Measurements from ENCODE around the gene FAF1.

DNA sequence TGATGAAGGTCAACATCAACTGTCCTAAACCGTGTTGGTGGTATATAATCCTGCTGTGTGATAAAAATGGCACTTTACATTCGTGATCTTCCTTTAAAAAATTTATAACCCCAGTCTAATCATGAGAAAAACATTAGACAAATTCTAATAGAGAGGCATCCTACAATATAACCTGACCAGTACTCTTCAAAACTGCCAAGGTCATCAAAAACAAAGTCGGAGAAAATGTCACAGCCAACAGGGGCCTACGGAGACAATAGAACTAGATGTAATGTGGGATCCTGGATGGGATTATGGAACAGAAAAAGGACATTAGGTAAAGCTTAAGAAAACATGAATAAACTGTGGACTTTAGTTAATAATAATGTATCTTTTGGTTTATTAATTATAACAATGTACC is 34.9 kb upstream of the FAF1 start:
- TF ChIP-seq POLR2A (IDR thresholded peaks at IDR 0.05) = no peak
- TF ChIP-seq, protein P1, sequence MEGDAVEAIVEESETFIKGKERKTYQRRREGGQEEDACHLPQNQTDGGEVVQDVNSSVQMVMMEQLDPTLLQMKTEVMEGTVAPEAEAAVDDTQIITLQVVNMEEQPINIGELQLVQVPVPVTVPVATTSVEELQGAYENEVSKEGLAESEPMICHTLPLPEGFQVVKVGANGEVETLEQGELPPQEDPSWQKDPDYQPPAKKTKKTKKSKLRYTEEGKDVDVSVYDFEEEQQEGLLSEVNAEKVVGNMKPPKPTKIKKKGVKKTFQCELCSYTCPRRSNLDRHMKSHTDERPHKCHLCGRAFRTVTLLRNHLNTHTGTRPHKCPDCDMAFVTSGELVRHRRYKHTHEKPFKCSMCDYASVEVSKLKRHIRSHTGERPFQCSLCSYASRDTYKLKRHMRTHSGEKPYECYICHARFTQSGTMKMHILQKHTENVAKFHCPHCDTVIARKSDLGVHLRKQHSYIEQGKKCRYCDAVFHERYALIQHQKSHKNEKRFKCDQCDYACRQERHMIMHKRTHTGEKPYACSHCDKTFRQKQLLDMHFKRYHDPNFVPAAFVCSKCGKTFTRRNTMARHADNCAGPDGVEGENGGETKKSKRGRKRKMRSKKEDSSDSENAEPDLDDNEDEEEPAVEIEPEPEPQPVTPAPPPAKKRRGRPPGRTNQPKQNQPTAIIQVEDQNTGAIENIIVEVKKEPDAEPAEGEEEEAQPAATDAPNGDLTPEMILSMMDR (IDR thresholded peaks at IDR 0.05) = no peak

Data from lower leg skin (tissue), 3 donors.